Right lobe of liver (tissue), 4 donors: ENCODE results near the gene KIF26A.

Source experiments
- POLR2A ChIP-seq: fragments of 450-650 bp; IDR thresholded peaks from one replicate; pipeline ENCODE4 v1.6.1; 2017; ENCODE audit warnings: antibody characterized with exemption, mild to moderate bottlenecking
- TF ChIP-seq, protein P1 (sequence below), 4 donors: fragments of 200-600 bp in 3 of 4; fragments of 450-650 bp in 1 of 4; IDR thresholded peaks; one replicate each; pipeline versions ENCODE4 v1.5.1 to v1.8.0; 2016 to 2022; ENCODE audit warnings: antibody characterized with exemption in 4 of 4, mild to moderate bottlenecking in 2 of 4
- donor health status: DM: no; HTN: no; CAD: no.
- donor health status: DM: no; HTN: no; CAD: no.
- donor health status: DM: no; HTN: yes; CAD: no.

DNA sequence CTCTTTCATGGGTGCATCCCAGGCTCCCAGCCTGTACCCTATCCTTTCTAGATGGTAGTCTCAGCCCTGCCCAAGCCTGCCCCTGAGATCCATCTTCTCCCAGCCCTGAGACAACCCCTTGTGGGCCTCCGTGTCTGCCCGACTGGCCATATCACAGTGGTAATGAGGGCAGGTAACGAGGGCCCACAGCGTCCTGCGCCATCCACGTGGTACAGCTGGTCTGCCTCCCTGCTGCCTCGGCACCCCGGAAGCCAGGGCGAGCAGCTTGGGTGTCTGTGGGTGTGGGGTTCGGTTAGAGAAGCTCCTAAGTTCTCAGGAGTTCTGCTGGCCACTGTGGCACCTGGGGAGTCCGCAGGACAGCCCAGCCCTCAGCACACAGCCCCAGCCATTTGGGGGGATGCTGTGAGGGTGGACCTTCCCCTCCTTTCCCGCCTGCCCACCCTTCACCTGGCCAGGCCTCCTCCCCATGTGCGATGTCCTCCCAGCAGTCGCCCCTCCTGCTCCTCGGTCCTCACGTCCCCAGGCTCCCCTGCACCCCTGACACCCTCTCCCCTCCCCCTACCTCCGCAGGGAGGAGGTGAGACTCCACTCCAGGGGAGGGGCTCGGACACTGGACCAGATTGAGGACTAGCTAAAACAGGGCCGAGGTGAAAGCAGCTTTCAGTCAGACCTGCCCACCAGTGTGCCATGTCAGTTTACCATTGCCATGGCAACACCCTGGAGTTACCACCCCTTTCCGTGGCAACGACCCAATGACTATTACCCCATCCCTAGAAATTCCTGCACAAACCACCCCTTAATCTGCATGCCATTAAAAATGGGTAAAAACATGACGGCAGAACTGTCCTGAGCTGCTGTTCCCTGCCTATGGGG, 69.0 kb downstream of the KIF26A start:
- TF ChIP-seq, protein P1, sequence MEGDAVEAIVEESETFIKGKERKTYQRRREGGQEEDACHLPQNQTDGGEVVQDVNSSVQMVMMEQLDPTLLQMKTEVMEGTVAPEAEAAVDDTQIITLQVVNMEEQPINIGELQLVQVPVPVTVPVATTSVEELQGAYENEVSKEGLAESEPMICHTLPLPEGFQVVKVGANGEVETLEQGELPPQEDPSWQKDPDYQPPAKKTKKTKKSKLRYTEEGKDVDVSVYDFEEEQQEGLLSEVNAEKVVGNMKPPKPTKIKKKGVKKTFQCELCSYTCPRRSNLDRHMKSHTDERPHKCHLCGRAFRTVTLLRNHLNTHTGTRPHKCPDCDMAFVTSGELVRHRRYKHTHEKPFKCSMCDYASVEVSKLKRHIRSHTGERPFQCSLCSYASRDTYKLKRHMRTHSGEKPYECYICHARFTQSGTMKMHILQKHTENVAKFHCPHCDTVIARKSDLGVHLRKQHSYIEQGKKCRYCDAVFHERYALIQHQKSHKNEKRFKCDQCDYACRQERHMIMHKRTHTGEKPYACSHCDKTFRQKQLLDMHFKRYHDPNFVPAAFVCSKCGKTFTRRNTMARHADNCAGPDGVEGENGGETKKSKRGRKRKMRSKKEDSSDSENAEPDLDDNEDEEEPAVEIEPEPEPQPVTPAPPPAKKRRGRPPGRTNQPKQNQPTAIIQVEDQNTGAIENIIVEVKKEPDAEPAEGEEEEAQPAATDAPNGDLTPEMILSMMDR (IDR thresholded peaks at IDR 0.05), result no peak
- no peak for TF ChIP-seq POLR2A
